K562 (cell line): ENCODE data around the gene NF1. TPM values are rescaled to one million over a fixed set of nuclear protein-coding genes. Genes with fewer than 3 reads are reported as not detected.
A peak's percentile ranks its signal among the peaks of the same experiment; 100 is the strongest.

Experiments
- ATAC-seq: fragments of 200-7000 bp; cut with Tn5 transposase; 3 replicates; pipeline ENCODE4 v1.9.1; 2020; ENCODE audit warnings: moderate library complexity
- BruUV-seq: library from RNA; stranded (reverse); fragments of 400-500 nt; replicated peaks from 2 replicates; lab custom pipeline; 2021; lab: Mats Ljungman, UMichigan
- CTCF ChIA-PET: fragments of 300-600 bp; formaldehyde crosslinking; extraction: SDS; loops from one replicate; lab custom pipeline; 2021; ENCODE audit warnings: low intra/inter-chr PET ratio; lab: Yijun Ruan, JAX
- POLR2A ChIA-PET: fragments of 300-600, 350-650 bp; sonication (Branson Sonifier 250); formaldehyde crosslinking; extraction: SDS; loops from one replicate; lab custom pipeline; 2021; ENCODE audit warnings: antibody characterized with exemption, inconsistent platforms; lab: Yijun Ruan, JAX
- DNase-seq, 4 experiments: peaks; one replicate each; pipeline versions ENCODE4 v3.0.0 to v3.0.0-alpha.2; 2011 to 2018; ENCODE audit warnings: low spot score in 3 of 4, mixed read lengths in 3 of 4; ENCODE audit errors: extremely low read depth in 1 of 4
- FAIRE-seq: peaks from 2 replicates; lab custom pipeline; 2011; peaks lifted over from hg19 to GRCh38; lab: Jason Lieb, UNC
- H2AFZ ChIP-seq: 2 replicates; pipeline ENCODE4 v1.6.0; 2011; ENCODE audit warnings: low read depth, low read length, control low read depth, inconsistent platforms
- H3K27ac ChIP-seq: fragments of 200-600 bp; 3 replicates; pipeline ENCODE4 v1.8.0; 2011; ENCODE audit warnings: low read depth, mild to moderate bottlenecking, control low read depth, inconsistent platforms, low read length, moderate library complexity, mixed read lengths; ENCODE audit errors: extremely low read depth
- H3K27me3 ChIP-seq, 2 experiments: fragments of 300-600 bp in 1 of 2; 2 replicates in 1 of 2; 3 replicates in 1 of 2; pipeline versions ENCODE4 v1.6.0 to v1.8.0; 2011; ENCODE audit warnings: inconsistent platforms in 2 of 2, low read length in 2 of 2, mild to moderate bottlenecking in 1 of 2, mixed read lengths in 1 of 2, moderate library complexity in 1 of 2; ENCODE audit not compliant: control insufficient read depth in 2 of 2, insufficient read depth in 2 of 2
- H3K36me3 ChIP-seq: fragments of 300-600 bp; 3 replicates; pipeline ENCODE4 v1.8.0; 2011; ENCODE audit warnings: mild to moderate bottlenecking, low read length, inconsistent platforms; ENCODE audit not compliant: control insufficient read depth, insufficient read depth
- H3K4me1 ChIP-seq, 2 experiments: fragments of 200-600 bp in 1 of 2; replicated peaks in 1 of 2; 2 replicates in 1 of 2; 3 replicates in 1 of 2; pipeline versions ENCODE4 v1.5.1 to v1.8.0; 2011; ENCODE audit warnings: inconsistent platforms in 2 of 2, low read length in 2 of 2, mild to moderate bottlenecking in 1 of 2, mixed read lengths in 1 of 2, moderate library complexity in 1 of 2; ENCODE audit not compliant: control insufficient read depth in 2 of 2, insufficient read depth in 2 of 2
- H3K4me2 ChIP-seq: 2 replicates; pipeline ENCODE4 v1.6.1; 2011; ENCODE audit warnings: low read length, control low read depth, inconsistent platforms, mixed read lengths; ENCODE audit not compliant: insufficient read depth
- H3K4me3 ChIP-seq: fragments of 200-600 bp; sonication (generic), shearing (Covaris generic); 2 replicates; pipeline ENCODE4 v1.5.1; 2016; ENCODE audit warnings: control low read depth, inconsistent platforms
- H3K79me2 ChIP-seq: fragments of 200-600 bp; 3 replicates; pipeline ENCODE4 v1.8.0; 2011; ENCODE audit warnings: low read length, inconsistent platforms; ENCODE audit not compliant: control insufficient read depth, insufficient read depth
- H3K9ac ChIP-seq, 2 experiments: 2 replicates each; pipeline versions ENCODE4 v1.6.0 to v1.6.1; 2011; ENCODE audit warnings: low read depth in 2 of 2, low read length in 2 of 2, control low read depth in 1 of 2, inconsistent platforms in 1 of 2, mild to moderate bottlenecking in 1 of 2, mixed read lengths in 1 of 2; ENCODE audit not compliant: insufficient read depth in 1 of 2
- H3K9me1 ChIP-seq: one replicate; pipeline ENCODE4 v1.6.0; 2011; ENCODE audit warnings: inconsistent platforms, mild to moderate bottlenecking, low read length, moderate library complexity; ENCODE audit not compliant: control insufficient read depth, insufficient read depth
- H3K9me3 ChIP-seq: replicated peaks from 2 replicates; pipeline ENCODE4 v1.5.1; 2011; ENCODE audit warnings: low read depth, low read length, inconsistent platforms; ENCODE audit not compliant: control insufficient read depth, insufficient read depth
- H4K20me1 ChIP-seq: replicated peaks from 2 replicates; pipeline ENCODE4 v1.6.1; 2011; ENCODE audit warnings: low read length, inconsistent platforms, mixed read lengths; ENCODE audit not compliant: control insufficient read depth, insufficient read depth
- CBX3 ChIP-seq, 2 experiments: IDR thresholded peaks; 1 replicate in 1 of 2; 2 replicates in 1 of 2; pipeline ENCODE4 v1.6.1; 2012; ENCODE audit warnings: inconsistent platforms in 2 of 2, low read length in 2 of 2, borderline replicate concordance in 1 of 2, control low read depth in 1 of 2
- E2F3 ChIP-seq: fragments of 250-450 bp; sonication (Bioruptor Pico); IDR thresholded peaks from 2 replicates; pipeline ENCODE4 v1.4.0; 2020; ENCODE audit warnings: mild to moderate bottlenecking
- ELF1 ChIP-seq: fragments of 200-800 bp; sonication (Bioruptor generic); IDR thresholded peaks from 2 replicates; pipeline ENCODE4 v1.6.1; 2016; ENCODE audit warnings: missing genetic modification characterization, missing compliant biosample characterization
- ETV1 ChIP-seq: fragments of 450-650 bp; conservative IDR thresholded peaks from 2 replicates; pipeline ENCODE4 v1.6.1; 2016; ENCODE audit warnings: missing genetic modification characterization, control low read depth, low read depth, missing compliant biosample characterization
- ILF3 ChIP-seq: fragments of 450-650 bp; IDR thresholded peaks from 2 replicates; pipeline ENCODE4 v1.6.1; 2018; ENCODE audit warnings: antibody characterized with exemption, mild to moderate bottlenecking, moderate library complexity, borderline replicate concordance
- MTA3 ChIP-seq: fragments of 450-650 bp; formaldehyde crosslinking; IDR thresholded peaks from 2 replicates; pipeline ENCODE4 v1.6.1; 2017; ENCODE audit warnings: mild to moderate bottlenecking, borderline replicate concordance
- MYBL2 ChIP-seq, 2 experiments: fragments of 450-650 bp in 1 of 2; sonication (generic) in 1 of 2; formaldehyde crosslinking in 1 of 2; IDR thresholded peaks; 2 replicates each; pipeline versions ENCODE4 v1.6.1 to v1.8.1; 2017 to 2022; ENCODE audit warnings: borderline replicate concordance in 1 of 2, inconsistent platforms in 1 of 2, low read depth in 1 of 2, mild to moderate bottlenecking in 1 of 2, missing genetic modification reagents in 1 of 2, moderate library complexity in 1 of 2
- NEUROD1 ChIP-seq: fragments of 150-350 bp; IDR thresholded peaks from 2 replicates; pipeline ENCODE4 v1.6.1; 2014; ENCODE audit warnings: borderline replicate concordance, low read length, low read depth; ENCODE audit not compliant: partially characterized antibody
- NFIC ChIP-seq: fragments of 450-650 bp; IDR thresholded peaks from 2 replicates; pipeline ENCODE4 v1.6.1; 2017; ENCODE audit warnings: mild to moderate bottlenecking, inconsistent platforms
- NR2C1 ChIP-seq, 2 experiments: fragments of 450-650 bp; IDR thresholded peaks; 2 replicates each; pipeline ENCODE4 v1.6.1; 2017; ENCODE audit warnings: mild to moderate bottlenecking in 2 of 2, antibody characterized with exemption in 1 of 2, inconsistent platforms in 1 of 2, missing compliant biosample characterization in 1 of 2, missing genetic modification characterization in 1 of 2
- NR4A1 ChIP-seq, 2 experiments: fragments of 250-450 bp in 1 of 2; fragments of 450-650 bp in 1 of 2; sonication (Bioruptor Pico) in 1 of 2; IDR thresholded peaks; 2 replicates each; pipeline versions ENCODE4 v1.4.0 to v1.6.1; 2016 to 2020; ENCODE audit warnings: mild to moderate bottlenecking in 2 of 2, missing compliant biosample characterization in 1 of 2, missing genetic modification characterization in 1 of 2, moderate library complexity in 1 of 2
- POLR2B ChIP-seq: fragments of 450-650 bp; IDR thresholded peaks from 2 replicates; pipeline ENCODE4 v1.6.1; 2018; ENCODE audit warnings: low read depth; ENCODE audit not compliant: partially characterized antibody
- SP1 ChIP-seq: sonication (generic); formaldehyde crosslinking; IDR thresholded peaks from 2 replicates; pipeline ENCODE4 v1.8.1; 2022; ENCODE audit warnings: mild to moderate bottlenecking, missing genetic modification reagents
- SRSF9 ChIP-seq: fragments of 200-400 bp; formaldehyde crosslinking; IDR thresholded peaks from 2 replicates; pipeline ENCODE4 v1.6.1; 2017; ENCODE audit warnings: low read depth, low read length, borderline replicate concordance
- TAF1 ChIP-seq: IDR thresholded peaks from 2 replicates; pipeline ENCODE4 v1.6.1; 2011; ENCODE audit warnings: mild to moderate bottlenecking, low read length, moderate library complexity; ENCODE audit not compliant: insufficient read depth, control insufficient read depth, severe bottlenecking; ENCODE audit errors: extremely low read depth
- TAF15 ChIP-seq: fragments of 200-400 bp; formaldehyde crosslinking; IDR thresholded peaks from 2 replicates; pipeline ENCODE4 v1.6.1; 2017; ENCODE audit warnings: mild to moderate bottlenecking, low read depth, low read length, moderate library complexity
- TOE1 ChIP-seq, 2 experiments: fragments of 450-650 bp in 1 of 2; sonication (generic) in 1 of 2; formaldehyde crosslinking in 1 of 2; IDR thresholded peaks; 2 replicates each; pipeline versions ENCODE4 v1.7.1 to v1.8.0; 2016 to 2022; ENCODE audit warnings: borderline replicate concordance in 2 of 2, mild to moderate bottlenecking in 2 of 2, antibody characterized with exemption in 1 of 2, inconsistent platforms in 1 of 2, low read depth in 1 of 2, missing genetic modification reagents in 1 of 2, moderate library complexity in 1 of 2
- ZFX ChIP-seq: sonication (generic); formaldehyde crosslinking; IDR thresholded peaks from 2 replicates; pipeline ENCODE4 v1.8.0; 2022; ENCODE audit warnings: mild to moderate bottlenecking, missing genetic modification reagents, moderate library complexity
- ZNF79 ChIP-seq: fragments of 250-450 bp; sonication (Bioruptor Pico); IDR thresholded peaks from 2 replicates; pipeline ENCODE4 v1.4.0; 2020; ENCODE audit warnings: low read depth, mild to moderate bottlenecking, moderate library complexity
- WGBS: fragments of 100-300 bp; shearing (Covaris generic); methylation state at CpG from one replicate; pipeline ENCODE4 v1.1.6; 2016; ENCODE audit warnings: low coverage, mixed read lengths; ENCODE audit not compliant: insufficient coverage; ENCODE audit errors: missing lambda C conversion rate; 5-methylcytosine and 5-hydroxymethylcytosine counted together
- in situ Hi-C: fragments of 300-500 bp; cut with MboI; formaldehyde crosslinking; loops from 4 replicates; pipeline ENCODE4 v1.15.0; 2018; ENCODE audit warnings: inconsistent platforms, mixed read lengths
- intact Hi-C: fragments of 100-400 bp; cut with micrococcal nuclease; formaldehyde crosslinking; loops from 2 replicates; pipeline ENCODE4 v1.14.2; 2022
- polyA plus RNA-seq, 8 experiments: library from polyadenylated mRNA; depleted of rRNA in 4 of 8; stranded (reverse) in 5 of 8; unstranded in 3 of 8; fragments of >200 nt; fragmentation: Nextera tagmentation in 2 of 8; fragmentation: Illumina TruSeq in 1 of 8; extraction: Ambion mirVana in 2 of 8; extraction: Trizol in 1 of 8; gene quantifications; 2 replicates each; pipeline versions ENCODE4 v1.2.1 to v1.2.3, GENCODE V29; 2011 to 2014; ENCODE audit warnings: inconsistent platforms in 1 of 8, missing spikeins in 1 of 8
- total RNA-seq, 7 experiments: library from RNA; depleted of rRNA in 6 of 7; stranded (reverse); fragments of >200 nt in 6 of 7; fragmentation: Illumina TruSeq in 2 of 7; extraction: Trizol in 2 of 7; gene quantifications; 2 replicates each; pipeline versions ENCODE4 v1.2.1 to v1.2.3, GENCODE V29; 2011 to 2021; ENCODE audit warnings: low replicate concordance in 1 of 7

The NF1 gene
- total and polyA plus RNA-seq, 9 of the 15 experiments (the other 6 are each of a cell fraction or from before 2014, with no cell fraction given): 3.4 to 41.9 (median 24.3) TPM

- no peaks in the 10 kb centered on the region for H3K9me1 ChIP-seq
- peak overlapping the region; percentile 64 for H2AFZ ChIP-seq
- H3K27ac ChIP-seq: peak overlapping the region; percentile 93
- H3K36me3 ChIP-seq: no peaks in the 10 kb centered on the region; the same call in none of the 3 replicates
- peak overlapping the region; percentile 99 for H3K4me3 ChIP-seq
- H3K4me2 ChIP-seq: peak overlapping the region; percentile 86
- H3K27me3 ChIP-seq: no peaks in the 10 kb centered on the region
- no peaks in the 10 kb centered on the region for H4K20me1 ChIP-seq
- FAIRE-seq: peak; percentile 52
- ChIA-PET CTCF (no interaction called here), POLR2A (interaction anchor here (0.6 to 2.2 kb wide), 15 partner anchors 8 to 1799 kb away, joined by 3 to 10 read pairs (median 4); no protein-coding TSS in a partner anchor)
- in situ Hi-C loops (no loop called here), intact Hi-C loops (no loop called here)
- peak; percentile 24 to 82 (median 50) for DNase-seq
- BruUV-seq: TSS peak; percentile 71
- peaks cover 9 to 11% of the 10 kb centered on the region in 2 experiments; a peak in 4 of 5 replicates for H3K4me1 ChIP-seq
- H3K9ac ChIP-seq: peak overlapping the region; percentile 74 to 94
- H3K79me2 ChIP-seq: peaks cover 49% of the 10 kb centered on the region
- no peaks in the 10 kb centered on the region for H3K9me3 ChIP-seq
- ATAC-seq: peak; percentile 72
- under 1% methylated on average over 22 of the region's 45 CpGs for WGBS
- TF ChIP-seq ZNF79 (no peak), NEUROD1 (no peak), ILF3 (no peak), SP1 (CRISPR knock-in tag) (0 out of 2 replicates have a peak, but pooled peaks have one; percentile 18), CBX3 (IDR thresholded peaks at IDR 0.05; ENCODE audit: borderline replicate concordance in 1 of 2, low read length in 2 of 2) (no peak), TOE1 (IDR thresholded peaks at IDR 0.05; ENCODE audit: borderline replicate concordance) (no peak), TOE1 (CRISPR knock-in tag; IDR thresholded peaks at IDR 0.05; ENCODE audit: borderline replicate concordance, low read depth) (no peak), NR2C1 (IDR thresholded peaks at IDR 0.05) (no peak), NR2C1 (tag; IDR thresholded peaks at IDR 0.05) (no peak), NFIC (0 out of 2 replicates have a peak, but pooled peaks have one; percentile 27), NR4A1 (CRISPR knock-in tag; IDR thresholded peaks at IDR 0.05) (no peak), NR4A1 (tag; IDR thresholded peaks at IDR 0.05) (no peak), TAF15 (no peak), TAF1 (no peak), E2F3 (no peak), ZFX (CRISPR knock-in tag) (peak; percentile 55), ETV1 (tag) (peak; percentile 13; the same call in 1 of the 2 replicates), MYBL2 (IDR thresholded peaks at IDR 0.05; ENCODE audit: low read depth) (no peak), MYBL2 (CRISPR knock-in tag; IDR thresholded peaks at IDR 0.05; ENCODE audit: borderline replicate concordance) (no peak), ELF1 (no peak), SRSF9 (no peak), POLR2B (peak; percentile 14), MTA3 (peak; percentile 32; the same call in 1 of the 2 replicates)
These were observed 694 bp downstream of the NF1 start for GRCh38 chr17:31095236-31096105.
